ENCODE results near the gene OSBPL7.

DNA sequence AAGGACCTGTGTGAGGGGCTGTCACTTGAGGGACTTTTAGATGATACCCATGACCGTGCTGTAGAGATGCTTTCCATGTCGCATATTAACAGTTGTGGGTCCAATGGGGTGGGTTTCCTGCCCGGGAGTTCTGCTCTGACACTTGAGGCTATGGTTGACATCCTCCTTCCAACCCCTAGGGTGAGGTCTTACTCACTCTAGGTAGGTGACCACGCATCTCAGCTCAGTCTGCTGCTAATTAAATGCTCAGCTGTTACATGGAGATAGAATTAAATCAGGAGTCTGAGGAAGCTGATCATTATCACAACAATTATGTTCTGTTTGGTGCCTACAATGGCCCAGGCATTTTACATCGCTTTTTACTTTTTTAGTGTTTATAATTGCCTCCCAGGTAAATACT, 40.2 kb downstream of the OSBPL7 start:
- TF ChIP-seq CTCF (IDR thresholded peaks at IDR 0.05) (no peak), EZH2 (IDR thresholded peaks at IDR 0.05; ENCODE audit: borderline replicate concordance, insufficient read depth, low read depth, low read length, poor library complexity, severe bottlenecking) (no peak)
